T-cell (primary cell): Measurements from ENCODE around the gene TOB1. TPM values are rescaled to one million over a fixed set of nuclear protein-coding genes. Genes with fewer than 3 reads are reported as not detected.

ENCODE experiments used
- ATAC-seq, 4 experiments: fragments of 200-7000 bp in 3 of 4; fragments of 150-1000 bp in 1 of 4; cut with Tn5 transposase; replicated peaks in 1 of 4; 1 replicate in 3 of 4; 2 replicates in 1 of 4; pipeline ENCODE4 v1.10.0; 2021; ENCODE audit warnings: moderate library complexity in 3 of 4, mild to moderate bottlenecking in 2 of 4, moderate number of reproducible peaks in 1 of 4
- CTCF ChIA-PET, 2 donors: fragments of 300-600 bp; sonication (Branson Sonifier 250); formaldehyde crosslinking; loops; one replicate each; lab custom pipeline; 2022; ENCODE audit warnings: antibody characterized with exemption in 2 of 2; lab: Charles Lee
- POLR2A ChIA-PET, 2 donors: fragments of 300-600 bp; sonication (Branson Sonifier 250); formaldehyde crosslinking; loops; one replicate each; lab custom pipeline; 2022; ENCODE audit warnings: antibody characterized with exemption in 2 of 2; lab: Charles Lee
- DNase-seq, 35 experiments: peaks; one replicate each; pipeline versions ENCODE4 v3.0.0 to v3.0.0-alpha.2; 2013 to 2023
- H3K27ac ChIP-seq: one replicate; pipeline ENCODE4 v1.5.1; 2013; ENCODE audit warnings: low read length
- H3K27me3 ChIP-seq, 2 experiments: replicated peaks in 1 of 2; 1 replicate in 1 of 2; 2 replicates in 1 of 2; pipeline versions ENCODE4 v1.6.1 to v1.7.0; 2013; ENCODE audit warnings: low read length in 1 of 2, mixed read lengths in 1 of 2; ENCODE audit not compliant: control insufficient read depth in 2 of 2, insufficient read depth in 2 of 2; ENCODE audit errors: extremely low read depth in 1 of 2
- H3K36me3 ChIP-seq, 2 donors: 1 replicate in 1 of 2; 2 replicates in 1 of 2; pipeline versions ENCODE4 v1.6.1 to v1.7.0; 2013; ENCODE audit warnings: low read length in 1 of 2; ENCODE audit not compliant: control insufficient read depth in 2 of 2, insufficient read depth in 1 of 2; ENCODE audit errors: extremely low read depth in 1 of 2
- H3K4me1 ChIP-seq, 2 experiments: 1 replicate in 1 of 2; 2 replicates in 1 of 2; pipeline versions ENCODE4 v1.6.1 to v1.7.0; 2013; ENCODE audit warnings: low read length in 2 of 2, mixed read lengths in 1 of 2; ENCODE audit not compliant: insufficient read depth in 2 of 2, control insufficient read depth in 1 of 2; ENCODE audit errors: extremely low read depth in 1 of 2
- H3K4me3 ChIP-seq, 2 donors: 1 replicate in 1 of 2; 2 replicates in 1 of 2; pipeline versions ENCODE4 v1.5.1 to v1.7.0; 2013; ENCODE audit warnings: mild to moderate bottlenecking in 2 of 2, low read length in 1 of 2, moderate library complexity in 1 of 2; ENCODE audit not compliant: control insufficient read depth in 1 of 2; ENCODE audit errors: extremely low read depth in 1 of 2
- H3K9me3 ChIP-seq: 2 replicates; pipeline ENCODE4 v1.7.0; 2013
- H3K27ac Mint-ChIP-seq, 2 donors: one replicate each; pipeline ENCODE4 v1.8.0; 2020 to 2021; ENCODE audit warnings: mild to moderate bottlenecking in 2 of 2, mixed read lengths in 2 of 2
- H3K27me3 Mint-ChIP-seq, 2 donors: one replicate each; pipeline ENCODE4 v1.8.0; 2021 to 2022; ENCODE audit warnings: mixed read lengths in 2 of 2
- H3K36me3 Mint-ChIP-seq: one replicate; pipeline ENCODE4 v1.8.0; 2021; ENCODE audit warnings: mixed read lengths
- H3K4me1 Mint-ChIP-seq, 3 donors: one replicate each; pipeline ENCODE4 v1.8.0; 2020 to 2022; ENCODE audit warnings: mixed read lengths in 3 of 3, mild to moderate bottlenecking in 1 of 3
- H3K4me3 Mint-ChIP-seq, 3 donors: one replicate each; pipeline ENCODE4 v1.8.0; 2020 to 2022; ENCODE audit warnings: mild to moderate bottlenecking in 3 of 3, mixed read lengths in 3 of 3, moderate library complexity in 3 of 3
- H3K9me3 Mint-ChIP-seq, 3 donors: one replicate each; pipeline ENCODE4 v1.8.0; 2020 to 2022; ENCODE audit warnings: mixed read lengths in 3 of 3
- WGBS: methylation state at CpG from one replicate; pipeline ENCODE4 v1.1.5; 2013; ENCODE audit warnings: missing lambda C conversion rate; ENCODE audit not compliant: insufficient coverage; 5-methylcytosine and 5-hydroxymethylcytosine counted together
- total RNA-seq, 35 experiments: library from RNA in 6 of 35; stranded (reverse) in 6 of 35; fragments of 120-200 nt in 1 of 35; gene quantifications; one replicate each; pipeline versions ENCODE4 v1.2.1 to v1.2.4 and lab custom pipeline; 2013 to 2026

The TOB1 gene
- total RNA-seq, 5 donors from 2014 or later (not counting 1 experiment from before 2014, with no cell fraction given) = 75.4 to 310 (median 92.6) TPM

DNA sequence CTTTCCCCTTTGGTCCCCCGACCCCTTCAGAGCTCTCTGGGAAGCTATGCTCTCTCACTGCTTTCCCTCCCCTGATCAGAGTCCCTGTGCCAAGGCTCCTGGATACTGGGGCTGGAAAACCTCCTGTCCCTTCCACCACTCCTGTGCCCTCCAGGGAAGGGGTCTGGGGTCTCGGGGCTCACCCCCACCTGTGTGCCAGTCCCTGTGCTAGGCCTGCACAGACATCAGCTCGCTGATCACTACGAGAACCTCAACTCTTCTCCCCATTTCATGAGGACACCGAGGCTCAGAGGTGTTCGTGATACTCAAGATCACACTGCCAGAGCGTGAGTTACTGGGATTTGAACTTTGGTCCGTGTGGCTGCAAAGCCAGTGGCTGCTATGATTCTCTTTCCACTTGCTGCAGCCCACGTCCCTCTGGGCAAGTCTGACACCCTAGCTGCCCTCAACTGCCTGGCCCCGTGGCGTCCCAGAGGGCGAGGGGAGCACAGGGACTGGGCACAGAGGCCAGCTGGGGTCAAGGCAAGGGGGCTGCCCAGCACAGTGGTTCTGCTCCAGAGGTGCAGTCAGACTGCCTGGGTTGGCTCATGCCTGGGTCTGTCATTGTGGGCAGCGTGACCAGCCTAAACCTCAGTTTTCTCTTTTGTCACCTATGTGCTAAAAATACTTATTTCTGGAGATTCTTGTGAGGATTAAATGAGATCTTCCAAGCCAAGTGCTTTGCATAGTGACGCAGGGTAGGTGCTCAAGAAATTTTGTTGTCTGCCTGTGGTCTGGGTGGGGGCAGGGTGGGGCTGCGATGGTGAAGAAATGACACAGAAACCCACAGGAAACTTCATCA lies 43.8 kb upstream of the TOB1 start:
- WGBS = 76% methylated on average over 10 of the region's 15 CpGs

DNA sequence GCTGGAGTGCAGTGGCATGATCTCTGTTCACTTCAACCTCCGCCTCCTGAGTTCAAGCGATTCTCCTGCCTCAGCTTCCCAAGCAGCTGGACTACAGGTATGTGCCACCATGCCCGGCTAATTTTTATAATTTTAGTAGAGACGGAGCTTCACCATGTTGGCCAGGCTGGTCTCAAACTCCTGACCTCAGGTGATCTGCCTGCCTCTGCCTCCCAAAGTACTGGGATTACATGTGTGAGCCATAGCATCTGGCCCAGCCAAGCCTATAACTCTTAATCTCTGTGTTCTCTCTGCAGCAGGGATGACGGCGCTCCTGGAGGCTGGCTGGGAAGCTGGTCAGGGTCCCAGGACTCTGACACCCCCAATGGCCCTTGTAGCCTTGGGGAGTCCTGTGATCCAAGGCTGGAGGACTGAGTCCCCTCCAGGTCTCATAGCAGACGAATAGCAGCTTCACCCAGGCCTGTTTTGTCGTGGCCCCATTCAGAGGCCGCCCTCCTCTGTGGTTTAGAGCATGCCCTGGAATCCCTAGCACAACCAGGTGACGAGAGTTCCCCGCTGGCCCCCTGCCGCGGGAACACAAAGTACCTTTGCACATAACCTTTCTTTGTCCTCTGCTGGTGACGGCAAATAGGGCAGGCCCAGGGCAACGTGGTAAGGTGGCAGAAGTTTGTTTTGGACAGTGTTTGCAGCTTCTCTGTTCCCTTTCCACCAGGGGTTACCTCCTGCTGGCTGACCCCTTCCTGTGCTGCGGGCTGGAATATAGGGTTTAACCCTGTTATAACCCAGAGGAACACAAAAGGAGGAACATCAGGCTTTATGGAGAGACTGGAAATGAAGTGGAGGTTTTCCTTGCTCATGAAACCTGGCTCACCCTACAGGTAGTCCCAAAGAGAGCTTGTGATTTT lies 43.0 kb upstream of the TOB1 start:
- Mint-ChIP-seq H3K36me3 (no peaks in the 10 kb centered on the region), H3K9me3 (no peaks in the 10 kb centered on the region), H3K27ac (peak overlapping the region; percentile 94 to 97), H3K4me3 (peak overlapping the region in 1 of 3 donors; percentile 68), H3K4me1 (peaks cover 62 to 75% (median 66%) of the 10 kb centered on the region in 3 donors), H3K27me3 (no peaks in the 10 kb centered on the region)
- ATAC-seq (peak; percentile 29 to 65 (median 38)), DNase-seq (peak in 33 of 35 experiments; percentile 49 to 87 (median 70))
- Histone ChIP-seq H3K27me3 (no peaks in the 10 kb centered on the region), H3K4me1 (peaks cover 52 to 88% of the 10 kb centered on the region in 2 experiments), H3K36me3 (no peaks in the 10 kb centered on the region), H3K27ac (peak overlapping the region; percentile 99), H3K4me3 (no peak overlapping the region), H3K9me3 (no peaks in the 10 kb centered on the region)
- ChIA-PET POLR2A (interaction anchor here (0.7 to 2.3 kb wide), 4 partner anchors 9 to 47 kb away, joined by 3 to 26 read pairs (median 4); partner anchors contain the start of gene TOB1 (in 2 of the 2)), CTCF (interaction anchor here in 1 of 2 donors (0.8 to 1.7 kb wide), 3 partner anchors 41 to 57 kb away, joined by 4 to 5 read pairs (median 4); no protein-coding TSS in a partner anchor)
- 66% methylated on average over 8 of the region's 16 CpGs for WGBS

More for the DNA sequence above, 43.8 kb upstream of the TOB1 start:
- Mint-ChIP-seq H3K27ac (peak overlapping the region; percentile 94 to 97), H3K36me3 (no peaks in the 10 kb centered on the region), H3K9me3 (no peaks in the 10 kb centered on the region), H3K27me3 (no peaks in the 10 kb centered on the region), H3K4me1 (peaks cover 66 to 79% (median 70%) of the 10 kb centered on the region in 3 donors), H3K4me3 (peak overlapping the region; percentile 9 to 68 (median 43))
- Histone ChIP-seq H3K4me1 (peaks cover 52 to 88% of the 10 kb centered on the region in 2 experiments), H3K4me3 (peak overlapping the region in 1 of 2 donors; percentile 11), H3K36me3 (no peaks in the 10 kb centered on the region), H3K27me3 (no peaks in the 10 kb centered on the region), H3K27ac (peak overlapping the region; percentile 99), H3K9me3 (no peaks in the 10 kb centered on the region)
- ATAC-seq = peak; percentile 90 to 95 (median 92)
- ChIA-PET CTCF (interaction anchor here in 1 of 2 donors (1.2 to 1.7 kb wide), 2 partner anchors 40 to 43 kb away, joined by 4 read pairs; no protein-coding TSS in a partner anchor), POLR2A (interaction anchor here (0.7 to 2.3 kb wide), 4 partner anchors 9 to 47 kb away, joined by 3 to 26 read pairs (median 4); partner anchors contain the start of gene TOB1 (in 2 of the 2))
- peak; percentile 50 to 94 (median 88) for DNase-seq

DNA sequence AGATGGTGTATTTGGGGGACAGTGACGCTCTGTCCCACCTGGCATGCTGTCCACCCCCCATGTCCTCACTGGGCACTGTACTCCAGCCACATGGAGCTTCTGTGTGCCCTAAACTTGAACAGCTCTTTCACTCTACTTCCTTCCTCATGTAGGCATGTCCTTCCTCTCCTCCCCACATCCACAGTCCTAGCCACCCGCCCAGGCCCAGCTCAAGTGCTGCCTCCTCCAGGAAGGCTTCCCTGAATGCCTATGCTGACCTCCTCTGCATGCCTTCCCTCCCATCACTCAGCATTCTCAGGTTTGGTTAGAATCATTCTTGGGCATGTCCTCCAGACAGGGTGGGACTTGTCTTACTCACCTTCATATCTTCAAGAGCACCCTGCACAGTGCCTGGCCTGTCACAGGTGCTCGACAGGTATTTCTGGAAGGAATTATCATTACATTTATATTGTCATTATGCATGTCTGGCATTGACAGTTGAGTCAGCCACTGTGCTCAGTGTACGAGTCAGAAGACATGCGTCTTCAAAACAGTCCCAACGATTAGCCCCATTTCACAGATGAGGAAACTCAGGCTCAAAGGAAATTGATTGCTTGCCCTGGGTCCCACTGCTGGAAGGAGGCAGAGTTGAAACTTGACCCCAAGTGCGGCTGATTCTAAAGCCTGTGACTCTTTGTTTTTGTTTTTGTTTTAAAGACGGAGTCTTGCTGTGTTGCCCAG lies 42.1 kb upstream of the TOB1 start:
- POLR2A ChIA-PET = interaction anchor here (0.5 to 2.3 kb wide), 3 partner anchors 28 to 73 kb away, joined by 3 to 26 read pairs (median 6); partner anchors contain the start of genes TOB1 (in 1 of the 2) and WFIKKN2 (in 1 of the 2)
- Histone ChIP-seq H3K4me1 (peaks cover 56 to 87% of the 10 kb centered on the region in 2 experiments), H3K9me3 (no peaks in the 10 kb centered on the region), H3K4me3 (no peak overlapping the region), H3K27me3 (no peaks in the 10 kb centered on the region), H3K27ac (peak overlapping the region; percentile 99), H3K36me3 (no peaks in the 10 kb centered on the region)
- no peak for DNase-seq
- WGBS = 92% methylated on average over 5 of the region's 8 CpGs
- CTCF ChIA-PET = interaction anchor here in 1 of 2 donors (0.8 to 1.7 kb wide), 3 partner anchors 41 to 56 kb away, joined by 3 to 5 read pairs (median 4); partner anchors contain the start of gene TOB1
- peaks cover 64 to 76% (median 66%) of the 10 kb centered on the region in 3 donors for H3K4me1 Mint-ChIP-seq
- H3K4me3 Mint-ChIP-seq = peak overlapping the region in 1 of 3 donors; percentile 68
- ATAC-seq = no peak
- H3K36me3 Mint-ChIP-seq = no peaks in the 10 kb centered on the region
- H3K9me3 Mint-ChIP-seq = no peaks in the 10 kb centered on the region
- peak overlapping the region; percentile 94 to 97 for H3K27ac Mint-ChIP-seq
- H3K27me3 Mint-ChIP-seq = no peaks in the 10 kb centered on the region

DNA sequence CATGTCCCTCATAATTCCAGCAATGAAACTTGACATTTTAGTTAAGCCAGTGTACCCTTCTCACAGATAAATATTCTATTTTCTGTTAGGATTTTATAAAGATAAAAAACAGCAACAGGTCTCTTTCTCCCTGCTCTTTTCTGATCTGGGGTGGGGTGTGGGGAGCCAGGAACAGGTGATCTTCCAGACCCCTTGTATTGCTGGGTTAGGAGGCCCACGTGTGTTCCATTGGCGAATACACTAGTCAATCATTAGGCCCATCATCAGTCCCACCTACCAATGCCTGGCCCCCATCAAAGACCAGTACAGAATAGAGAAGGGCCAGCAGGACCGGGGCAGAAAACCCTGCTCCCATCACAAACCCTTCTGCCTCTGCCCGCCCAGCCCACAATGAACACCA lies 40.3 kb upstream of the TOB1 start:
- CTCF ChIA-PET = interaction anchor here in 1 of 2 donors (1.6 kb wide), 1 partner anchor 40 kb away, joined by 3 read pairs; the partner anchor contains the start of gene TOB1
- no peak for DNase-seq
- Mint-ChIP-seq H3K36me3 (no peaks in the 10 kb centered on the region), H3K9me3 (no peaks in the 10 kb centered on the region), H3K4me3 (no peak overlapping the region), H3K4me1 (peaks cover 71 to 75% (median 74%) of the 10 kb centered on the region in 3 donors), H3K27me3 (no peaks in the 10 kb centered on the region), H3K27ac (peak overlapping the region; percentile 80)
- no peak for ATAC-seq
- Histone ChIP-seq H3K9me3 (no peaks in the 10 kb centered on the region), H3K27me3 (no peaks in the 10 kb centered on the region), H3K4me3 (no peak overlapping the region), H3K36me3 (no peaks in the 10 kb centered on the region), H3K4me1 (peaks cover 53 to 86% of the 10 kb centered on the region in 2 experiments), H3K27ac (peak overlapping the region; percentile 95)
- WGBS = 100% methylated on average over 2 of the region's 4 CpGs
- POLR2A ChIA-PET = interaction anchor here in 1 of 2 donors (0.7 kb wide), 1 partner anchor 44 kb away, joined by 4 read pairs; no protein-coding TSS in a partner anchor

DNA sequence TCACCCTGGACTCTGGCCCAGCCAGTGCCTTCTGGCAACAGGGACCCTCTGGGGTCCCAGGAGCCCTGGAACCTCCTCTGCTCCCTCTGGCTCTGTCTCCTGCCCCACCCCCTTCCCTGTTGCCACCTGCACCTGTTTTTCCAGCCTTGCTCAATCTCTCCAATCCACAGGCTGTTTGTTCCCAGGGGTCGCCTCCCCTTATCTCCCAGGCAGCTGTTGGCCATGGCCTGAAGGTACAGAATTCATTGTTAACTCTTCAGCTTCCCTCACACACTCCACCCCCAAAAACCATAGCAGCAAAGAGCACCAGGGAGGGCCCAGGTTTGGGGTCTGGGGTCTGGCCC lies 39.3 kb upstream of the TOB1 start:
- ChIA-PET POLR2A (no interaction called here), CTCF (interaction anchor here in 1 of 2 donors (2.0 kb wide), 1 partner anchor 53 kb away, joined by 4 read pairs; no protein-coding TSS in a partner anchor)
- H3K36me3 Mint-ChIP-seq = no peaks in the 10 kb centered on the region
- no peaks in the 10 kb centered on the region for H3K9me3 ChIP-seq
- WGBS = no CpG with 5 or more reads among the region's 1 CpG
- H3K4me3 Mint-ChIP-seq = no peak overlapping the region
- ATAC-seq (no peak), DNase-seq (no peak)
- peak overlapping the region; percentile 95 for H3K27ac ChIP-seq
- H3K4me3 ChIP-seq = no peak overlapping the region
- peak overlapping the region; percentile 80 for H3K27ac Mint-ChIP-seq
- H3K27me3 Mint-ChIP-seq = no peaks in the 10 kb centered on the region
- H3K9me3 Mint-ChIP-seq = no peaks in the 10 kb centered on the region
- H3K36me3 ChIP-seq = no peaks in the 10 kb centered on the region
- H3K4me1 ChIP-seq = peaks cover 44 to 79% of the 10 kb centered on the region in 2 experiments
- H3K4me1 Mint-ChIP-seq = peaks cover 65 to 71% (median 69%) of the 10 kb centered on the region in 3 donors
- no peaks in the 10 kb centered on the region for H3K27me3 ChIP-seq
